ENCODE results near the gene DHX35.

DNA sequence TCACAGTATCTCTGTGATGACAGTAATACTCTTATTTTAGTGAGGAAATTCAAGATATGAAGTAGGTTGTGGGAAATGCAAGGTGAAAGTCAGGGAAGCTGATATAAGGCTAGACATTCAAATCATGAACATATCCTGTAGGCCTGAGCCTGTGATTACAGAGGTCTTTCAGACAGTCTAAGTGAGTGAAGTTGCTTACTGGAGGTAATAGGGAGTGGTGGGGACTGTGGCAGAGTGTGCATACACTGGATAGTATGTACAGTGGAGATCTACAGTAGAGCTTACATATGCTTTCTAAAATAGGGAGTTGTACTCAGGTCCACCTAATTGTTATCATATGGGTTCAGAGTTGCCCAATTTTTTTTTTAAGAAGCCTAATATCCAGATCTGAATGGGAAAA is 3.1 kb downstream of the DHX35 start:
- TF ChIP-seq POU6F1 (CRISPR knock-in tag; IDR thresholded peaks at IDR 0.05; ENCODE audit: borderline replicate concordance, low read depth) (no peak), ZNF565 (CRISPR knock-in tag; conservative IDR thresholded peaks at IDR 0.05; ENCODE audit: low read depth) (no peak), ISL1 (CRISPR knock-in tag; IDR thresholded peaks at IDR 0.05) (no peak), ARNTL (CRISPR knock-in tag; IDR thresholded peaks at IDR 0.05; ENCODE audit: borderline replicate concordance, low read depth) (no peak)
- TF ChIP-seq, protein P1, sequence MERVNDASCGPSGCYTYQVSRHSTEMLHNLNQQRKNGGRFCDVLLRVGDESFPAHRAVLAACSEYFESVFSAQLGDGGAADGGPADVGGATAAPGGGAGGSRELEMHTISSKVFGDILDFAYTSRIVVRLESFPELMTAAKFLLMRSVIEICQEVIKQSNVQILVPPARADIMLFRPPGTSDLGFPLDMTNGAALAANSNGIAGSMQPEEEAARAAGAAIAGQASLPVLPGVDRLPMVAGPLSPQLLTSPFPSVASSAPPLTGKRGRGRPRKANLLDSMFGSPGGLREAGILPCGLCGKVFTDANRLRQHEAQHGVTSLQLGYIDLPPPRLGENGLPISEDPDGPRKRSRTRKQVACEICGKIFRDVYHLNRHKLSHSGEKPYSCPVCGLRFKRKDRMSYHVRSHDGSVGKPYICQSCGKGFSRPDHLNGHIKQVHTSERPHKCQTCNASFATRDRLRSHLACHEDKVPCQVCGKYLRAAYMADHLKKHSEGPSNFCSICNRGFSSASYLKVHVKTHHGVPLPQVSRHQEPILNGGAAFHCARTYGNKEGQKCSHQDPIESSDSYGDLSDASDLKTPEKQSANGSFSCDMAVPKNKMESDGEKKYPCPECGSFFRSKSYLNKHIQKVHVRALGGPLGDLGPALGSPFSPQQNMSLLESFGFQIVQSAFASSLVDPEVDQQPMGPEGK (CRISPR knock-in tag; IDR thresholded peaks at IDR 0.05; ENCODE audit: borderline replicate concordance), result no peak
